ENCODE measurements around the gene ZNF483. TPM values are rescaled to one million over a fixed set of nuclear protein-coding genes. Genes with fewer than 3 reads are reported as not detected.

The ZNF483 gene
- total RNA-seq = 1.4 and 2.7 TPM in 2 replicates

DNA sequence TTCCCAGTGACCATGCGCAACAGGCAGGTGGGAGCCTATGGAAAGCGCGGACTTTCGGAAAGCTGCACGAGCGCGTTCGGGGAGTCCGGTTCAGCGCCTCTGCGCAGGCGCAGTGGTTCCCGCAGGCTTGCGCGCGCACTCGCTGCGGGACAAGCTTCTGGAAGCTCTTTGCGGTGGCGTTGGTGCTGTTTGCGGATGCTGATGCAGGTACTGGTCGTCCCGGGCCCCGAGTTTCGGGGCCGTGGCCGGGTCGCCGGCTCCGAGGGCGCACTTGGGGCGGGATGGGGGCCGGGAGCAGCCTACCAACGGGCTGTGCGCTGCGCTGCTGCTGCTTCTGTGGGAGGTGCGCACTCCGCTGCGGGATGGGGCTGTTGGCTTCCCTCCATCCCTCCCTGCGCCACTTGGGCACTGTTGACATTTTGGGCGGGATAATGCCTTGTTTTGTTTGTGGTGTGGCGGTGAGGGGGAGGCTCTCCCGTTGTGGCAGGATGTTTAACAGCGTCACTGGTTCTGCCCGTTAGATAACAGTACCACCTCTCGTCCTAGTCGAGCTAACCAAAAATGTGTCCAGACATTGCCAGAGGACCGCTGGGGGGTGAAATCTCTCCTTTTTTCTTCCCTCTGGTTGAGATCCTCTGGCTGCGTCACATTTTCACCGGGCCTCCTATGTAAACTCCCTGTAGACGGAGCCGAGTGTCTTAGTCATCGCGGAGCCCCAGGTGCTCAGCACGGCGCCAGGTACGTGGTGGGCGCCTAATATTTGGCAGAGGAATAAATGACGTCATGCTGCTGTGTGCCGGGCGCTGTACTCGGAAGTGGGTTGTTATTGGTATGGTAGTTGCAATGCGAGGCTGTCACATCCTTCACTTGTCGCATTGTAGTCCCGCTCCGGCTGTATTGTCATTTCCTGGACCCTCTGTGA is at the start of gene ZNF483:
Gene ZNF483, plus strand, starts transcription at position 124 of the 922 bp plus-strand sequence. CDS start 2,217 bp downstream, outside the sequence.
- TF ChIP-seq, protein P1, sequence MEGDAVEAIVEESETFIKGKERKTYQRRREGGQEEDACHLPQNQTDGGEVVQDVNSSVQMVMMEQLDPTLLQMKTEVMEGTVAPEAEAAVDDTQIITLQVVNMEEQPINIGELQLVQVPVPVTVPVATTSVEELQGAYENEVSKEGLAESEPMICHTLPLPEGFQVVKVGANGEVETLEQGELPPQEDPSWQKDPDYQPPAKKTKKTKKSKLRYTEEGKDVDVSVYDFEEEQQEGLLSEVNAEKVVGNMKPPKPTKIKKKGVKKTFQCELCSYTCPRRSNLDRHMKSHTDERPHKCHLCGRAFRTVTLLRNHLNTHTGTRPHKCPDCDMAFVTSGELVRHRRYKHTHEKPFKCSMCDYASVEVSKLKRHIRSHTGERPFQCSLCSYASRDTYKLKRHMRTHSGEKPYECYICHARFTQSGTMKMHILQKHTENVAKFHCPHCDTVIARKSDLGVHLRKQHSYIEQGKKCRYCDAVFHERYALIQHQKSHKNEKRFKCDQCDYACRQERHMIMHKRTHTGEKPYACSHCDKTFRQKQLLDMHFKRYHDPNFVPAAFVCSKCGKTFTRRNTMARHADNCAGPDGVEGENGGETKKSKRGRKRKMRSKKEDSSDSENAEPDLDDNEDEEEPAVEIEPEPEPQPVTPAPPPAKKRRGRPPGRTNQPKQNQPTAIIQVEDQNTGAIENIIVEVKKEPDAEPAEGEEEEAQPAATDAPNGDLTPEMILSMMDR (IDR thresholded peaks at IDR 0.05) = no peak
- no peaks in the 10 kb centered on the region for H3K9me3 Mint-ChIP-seq
- peaks cover 16% of the 10 kb centered on the region for H3K4me1 Mint-ChIP-seq
- peak; percentile 51 for DNase-seq
- peaks cover 18% of the 10 kb centered on the region for H3K27me3 Mint-ChIP-seq
- peak within 1 kb of the TSS; percentile 88 for H3K4me3 Mint-ChIP-seq
- CTCF ChIA-PET = no interaction called here
- peak; percentile 72 for ATAC-seq (ENCODE audit: low read depth)
- POLR2A ChIA-PET = interaction anchor here (0.5 to 0.6 kb wide), 2 partner anchors 167 to 297 kb away, joined by 3 read pairs; no protein-coding TSS in a partner anchor
- peak within 1 kb of the TSS; percentile 60 for H3K27ac Mint-ChIP-seq
- H3K36me3 Mint-ChIP-seq (ENCODE audit: low read depth) = no peaks in the 10 kb centered on the region
- intact Hi-C loops (cut with micrococcal nuclease) = loop anchor here (1.0 kb wide), 1 partner anchor 41 kb away; the partner anchor contains the start of gene ECPAS

GRCh38 chr9:111475195-111475594 is 49.8 kb upstream of the ZNF483 start:
- TF ChIP-seq, protein P1 (IDR thresholded peaks at IDR 0.05) = no peak
- Mint-ChIP-seq H3K4me1 (peaks cover 17% of the 10 kb centered on the region), H3K4me3 (no peak overlapping the region), H3K27ac (no peak overlapping the region), H3K36me3 (ENCODE audit: low read depth) (peaks cover 3% of the 10 kb centered on the region), H3K27me3 (no peaks in the 10 kb centered on the region), H3K9me3 (no peaks in the 10 kb centered on the region)
- ATAC-seq (ENCODE audit: low read depth) = no peak
- ChIA-PET CTCF (no interaction called here), POLR2A (no interaction called here)
- intact Hi-C loops (cut with micrococcal nuclease) = no loop called here
- no peak for DNase-seq

GRCh38 chr9:111477677-111478076 is 47.3 kb upstream of the ZNF483 start:
- TF ChIP-seq, protein P1 (IDR thresholded peaks at IDR 0.05) = no peak
- no peak overlapping the region for H3K27ac Mint-ChIP-seq
- H3K27me3 Mint-ChIP-seq = no peaks in the 10 kb centered on the region
- no peaks in the 10 kb centered on the region for H3K9me3 Mint-ChIP-seq
- ChIA-PET CTCF (no interaction called here), POLR2A (no interaction called here)
- ATAC-seq (ENCODE audit: low read depth) (no peak), DNase-seq (no peak)
- no peak overlapping the region for H3K4me3 Mint-ChIP-seq
- peaks cover under 1% of the 10 kb centered on the region for H3K36me3 Mint-ChIP-seq (ENCODE audit: low read depth)
- H3K4me1 Mint-ChIP-seq = peaks cover 31% of the 10 kb centered on the region
- intact Hi-C loops (cut with micrococcal nuclease) = no loop called here

DNA sequence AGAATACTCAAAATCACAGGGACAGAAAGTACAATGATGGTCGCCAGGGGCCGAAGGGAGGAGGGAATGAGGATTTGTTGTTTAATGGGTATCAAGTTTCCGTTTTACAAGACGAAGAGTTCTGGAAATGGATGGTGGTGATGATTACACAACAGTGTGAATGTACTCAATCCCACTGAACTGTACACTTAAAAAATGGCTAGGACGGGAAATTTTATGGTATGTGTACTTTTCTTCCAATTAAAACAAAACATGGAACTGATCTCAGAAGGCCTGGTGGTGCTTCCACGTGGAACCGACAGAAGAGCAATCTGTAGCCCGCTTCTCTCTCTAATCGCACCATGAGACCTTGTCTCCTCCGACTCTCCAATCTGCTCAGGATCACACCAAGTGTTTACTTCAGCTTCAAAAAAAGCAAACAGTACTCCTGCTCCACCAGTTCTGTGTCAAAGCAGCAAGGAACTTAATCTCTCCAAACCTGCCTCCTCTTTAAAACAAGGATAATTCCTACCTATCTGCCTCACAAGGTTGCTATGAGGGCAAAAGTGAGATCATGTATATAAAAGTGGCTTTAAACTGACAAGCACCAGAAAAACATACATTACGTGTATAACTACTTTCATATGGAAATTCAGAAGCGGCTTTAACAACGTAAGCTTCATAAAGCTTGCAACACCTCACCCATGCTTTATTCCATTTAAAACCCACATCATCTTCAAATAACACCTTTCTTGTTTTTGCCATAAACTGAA is 42.9 kb upstream of the ZNF483 start:
- ATAC-seq (ENCODE audit: low read depth) = no peak
- Mint-ChIP-seq H3K4me1 (peaks cover 32% of the 10 kb centered on the region), H3K36me3 (ENCODE audit: low read depth) (peaks cover 2% of the 10 kb centered on the region), H3K9me3 (no peaks in the 10 kb centered on the region), H3K27me3 (no peaks in the 10 kb centered on the region), H3K27ac (peak overlapping the region; percentile 80), H3K4me3 (peak overlapping the region; percentile 88)
- DNase-seq = no peak
- CTCF ChIA-PET = interaction anchor here (1.2 kb wide), 1 partner anchor 116 kb away, joined by 3 read pairs; no protein-coding TSS in a partner anchor
- TF ChIP-seq, protein P1 (IDR thresholded peaks at IDR 0.05) = no peak
- intact Hi-C loops (cut with micrococcal nuclease) = loop anchor here (2.0 to 10.0 kb wide), 6 partner anchors 183 to 1929 kb away; partner anchors contain the start of genes C9orf43, CDC26, GNG10 and KIAA1958
- POLR2A ChIA-PET = interaction anchor here (0.7 to 2.2 kb wide), 5 partner anchors 21 to 1793 kb away, joined by 3 to 10 read pairs (median 6); partner anchors contain the start of genes CDC26, DNAJC25, HSDL2 and PRPF4

All from activated B cell treated with CpG ODN at 0.5 μM for 24 hours (primary cell).